CMK (cell line): Measurements from ENCODE around the gene TRIM42.

Experiments used
- DNase-seq: peaks from one replicate; pipeline ENCODE4 v3.0.0-alpha.2; 2010; ENCODE audit warnings: low read depth

TRIM42 gene

DNA sequence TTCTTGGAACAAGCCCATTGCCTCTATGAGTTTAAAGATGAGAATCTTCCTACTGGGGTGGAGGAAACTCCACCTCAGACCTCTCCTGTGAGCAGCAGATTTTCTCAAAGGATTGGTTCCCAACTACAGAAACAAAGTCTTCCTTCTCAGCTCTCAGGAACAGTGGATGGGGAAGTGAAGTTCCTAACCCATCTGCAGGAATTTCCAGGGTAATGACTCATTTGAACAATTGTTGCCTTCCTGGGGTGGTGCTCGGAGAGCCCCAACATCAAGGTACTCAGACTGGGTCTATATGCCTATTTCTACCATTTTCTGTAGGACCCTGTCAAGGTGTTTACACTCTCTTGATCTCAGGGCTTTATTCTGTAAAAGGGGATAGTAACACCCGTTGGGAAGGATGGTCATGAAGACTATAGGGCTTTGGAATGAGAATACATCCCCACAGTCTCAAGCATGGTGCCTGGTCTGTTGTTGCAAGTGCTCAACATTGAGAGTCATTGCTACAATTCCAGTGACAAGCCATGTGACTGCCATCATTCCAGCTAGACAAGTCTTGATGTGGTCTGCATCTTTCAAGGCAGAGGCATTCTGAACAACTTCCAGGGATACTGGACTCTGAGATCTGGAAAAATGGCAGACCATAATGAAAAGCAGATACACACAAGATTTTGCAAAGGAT, 33.0 kb downstream of the TRIM42 start:
- DNase-seq: no peak

DNA sequence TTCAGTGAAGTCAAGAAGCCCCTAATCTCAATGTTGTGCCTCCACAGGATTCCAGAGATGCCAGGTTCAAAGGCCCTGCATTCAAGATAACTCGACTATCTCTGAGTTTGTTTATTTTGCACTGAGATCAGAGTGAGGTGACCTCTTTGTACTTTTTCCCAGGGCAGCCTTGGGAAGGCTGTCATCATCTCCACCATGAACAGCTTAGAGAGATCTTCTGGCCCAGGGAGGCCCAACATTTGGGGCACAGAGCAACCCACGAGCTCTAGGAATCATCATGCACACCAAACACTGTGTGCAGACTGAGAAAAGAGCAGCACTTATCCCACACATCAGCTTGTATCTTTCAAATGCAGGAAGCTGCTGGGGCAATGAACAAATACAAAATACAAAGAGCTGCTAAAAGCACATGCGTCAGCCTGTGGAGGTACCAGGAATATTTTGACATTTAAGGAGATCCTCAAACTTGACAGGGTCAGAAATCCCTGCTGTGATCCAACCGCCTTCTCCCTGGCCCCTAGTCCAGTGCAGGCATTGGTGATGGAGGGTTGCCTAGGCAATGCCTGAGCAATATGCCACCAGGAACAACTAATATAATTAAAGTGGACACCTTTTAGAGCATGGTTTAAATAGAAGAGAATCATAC, 33.6 kb downstream of the TRIM42 start:
- no peak for DNase-seq

DNA sequence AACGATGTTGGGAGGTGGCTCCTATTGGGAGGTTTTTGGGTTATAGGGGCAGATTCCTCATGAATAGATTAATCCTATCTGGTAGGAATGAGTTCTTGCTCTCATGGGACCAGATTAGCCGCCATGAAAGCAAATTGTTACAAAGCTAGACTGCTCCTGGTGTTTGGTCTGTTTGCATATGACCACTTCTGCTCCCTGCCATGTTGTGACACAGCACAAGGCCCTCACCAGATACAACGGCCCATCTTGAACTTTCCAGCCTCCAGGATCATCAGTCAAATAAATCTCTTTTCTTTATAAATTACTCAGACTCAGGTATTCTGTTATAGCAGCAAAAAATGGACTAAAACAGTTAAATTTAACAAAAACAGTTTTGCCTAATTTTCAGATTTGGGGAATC, 34.4 kb downstream of the TRIM42 start:
- DNase-seq: no peak

DNA sequence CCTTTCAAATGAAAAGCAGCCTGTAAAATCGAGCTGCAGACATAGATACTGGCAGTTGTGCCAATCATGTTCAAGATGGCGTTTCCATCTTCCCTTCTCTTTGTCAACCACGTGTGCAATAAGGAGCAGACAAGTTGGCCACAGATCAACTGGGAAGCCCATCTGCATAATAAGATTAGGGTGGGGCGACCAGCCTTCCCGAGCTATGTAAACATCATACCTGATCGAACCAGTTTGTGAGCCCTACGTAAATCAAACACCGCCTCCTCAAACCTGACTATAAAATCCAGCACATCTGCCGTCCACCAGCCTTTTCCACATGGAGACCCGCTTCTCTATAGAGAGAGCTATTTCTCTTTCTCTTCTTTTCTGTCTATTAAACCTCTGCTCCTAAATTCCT, 37.2 kb downstream of the TRIM42 start:
- no peak for DNase-seq

DNA sequence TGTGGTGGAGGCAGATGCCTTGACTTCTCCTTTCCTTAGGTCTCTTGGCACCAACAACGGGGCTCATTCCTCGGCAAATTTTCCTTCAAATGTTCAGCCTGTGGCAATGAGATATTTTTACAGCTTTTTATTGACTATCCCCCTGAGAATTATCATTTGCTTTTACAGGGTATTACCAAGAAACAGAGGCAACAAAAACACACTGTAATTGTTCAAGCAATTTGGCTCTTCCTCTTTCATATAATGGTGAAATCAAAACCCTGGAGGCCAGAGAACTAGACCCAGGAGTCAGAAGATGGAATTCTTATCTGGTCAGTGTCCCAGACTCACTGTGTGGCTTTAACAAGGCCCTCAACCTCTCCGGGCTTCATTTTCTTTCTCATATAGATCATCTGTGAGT, 40.1 kb downstream of the TRIM42 start:
- no peak for DNase-seq

DNA sequence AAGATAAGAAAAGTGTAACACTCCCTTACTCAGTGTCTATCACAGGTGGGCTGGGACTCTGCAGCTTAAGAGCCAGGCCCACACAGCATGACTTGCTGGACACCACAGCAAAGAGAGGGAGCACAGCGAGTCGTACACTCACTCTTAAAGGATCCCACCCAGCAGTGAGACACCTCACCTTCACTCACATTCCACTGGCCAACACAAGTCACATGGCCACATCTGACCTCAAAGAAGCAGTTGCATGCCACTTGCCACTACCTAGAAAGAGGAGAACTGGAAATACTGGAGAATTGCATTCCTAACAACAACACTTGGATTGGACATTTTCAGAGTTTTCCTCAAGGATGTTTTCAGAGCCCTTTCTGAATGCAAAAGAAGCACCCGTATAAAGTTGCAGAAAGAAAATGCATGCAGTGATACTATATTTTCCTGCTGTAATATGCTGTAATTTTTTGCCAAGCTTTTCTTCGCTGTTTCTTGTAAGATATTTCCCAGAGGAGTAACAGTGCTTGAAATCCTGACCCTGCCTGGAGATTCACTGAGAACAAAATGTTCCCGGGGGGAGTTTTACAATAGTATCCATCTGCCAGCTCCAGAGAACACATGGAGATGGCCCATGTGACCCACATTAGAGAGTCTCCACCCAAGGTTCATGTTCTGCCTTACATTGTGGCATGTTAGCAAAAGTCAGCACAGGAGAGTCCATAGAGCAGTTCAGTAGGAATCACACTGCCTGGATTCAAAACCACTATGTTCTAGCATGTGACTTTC, 42.2 kb downstream of the TRIM42 start:
- DNase-seq: no peak

DNA sequence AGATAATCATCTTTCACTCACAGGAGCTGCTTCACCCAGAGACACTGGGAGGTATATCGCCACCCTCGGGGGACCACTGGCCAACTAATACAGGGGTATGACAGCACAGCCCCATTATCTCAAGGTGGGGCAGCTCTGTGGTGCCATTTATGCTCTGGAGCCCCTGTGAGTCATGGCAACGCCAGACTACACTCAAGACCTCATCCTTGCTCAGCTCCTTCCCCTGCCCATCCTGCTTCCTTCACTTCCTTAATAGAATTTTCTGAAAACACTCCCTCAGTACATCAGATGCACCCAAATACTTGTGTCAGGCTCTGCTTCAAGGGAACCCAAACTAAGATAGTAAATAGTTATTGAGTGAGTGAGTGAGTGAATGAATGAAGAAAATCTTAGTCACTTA, 45.7 kb downstream of the TRIM42 start:
- DNase-seq: no peak

DNA sequence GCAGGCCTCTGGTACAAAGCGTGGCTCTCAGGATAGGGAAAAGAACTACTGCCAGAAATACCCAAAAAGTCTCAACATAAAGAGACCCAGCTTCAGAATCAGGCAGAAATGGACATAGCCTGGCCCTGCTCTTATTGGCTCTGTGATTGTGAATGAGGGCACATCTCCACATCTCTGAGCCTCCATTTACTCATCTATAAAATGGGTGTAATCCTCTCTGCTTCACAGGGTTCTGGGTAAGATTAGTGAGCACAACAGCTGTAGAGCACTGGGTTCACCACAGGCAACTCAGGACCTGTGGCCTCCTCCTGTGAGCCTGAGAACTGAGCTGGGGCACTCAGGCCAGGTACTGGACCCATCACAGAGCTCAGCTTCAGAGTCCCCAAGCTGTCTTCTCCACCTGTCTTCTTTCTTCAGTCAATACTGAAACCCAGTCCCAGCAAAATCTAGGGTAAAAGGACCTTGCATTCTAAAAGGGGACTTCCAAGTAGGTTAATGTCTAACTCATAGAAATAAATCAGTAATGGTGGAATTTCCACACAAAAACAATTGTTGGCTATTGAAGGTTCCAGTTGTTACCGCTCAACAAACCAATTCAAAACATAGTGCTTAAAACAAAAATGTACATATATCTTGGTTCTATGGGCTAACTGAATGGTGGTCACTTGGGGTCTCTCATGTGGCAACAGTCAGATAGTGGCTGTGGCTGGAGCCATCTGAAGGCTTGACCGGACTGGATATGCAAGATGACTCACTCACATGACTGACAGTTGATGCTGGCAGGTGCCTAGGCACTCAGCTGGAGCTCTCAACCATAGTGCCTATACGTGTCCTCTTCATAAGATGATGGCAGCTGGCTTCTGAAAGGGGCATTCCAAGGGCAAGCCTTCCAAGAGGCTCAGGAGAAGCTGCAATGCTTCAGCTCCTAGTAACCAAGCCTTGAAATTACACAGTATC, 47.3 kb downstream of the TRIM42 start:
- DNase-seq: no peak

DNA sequence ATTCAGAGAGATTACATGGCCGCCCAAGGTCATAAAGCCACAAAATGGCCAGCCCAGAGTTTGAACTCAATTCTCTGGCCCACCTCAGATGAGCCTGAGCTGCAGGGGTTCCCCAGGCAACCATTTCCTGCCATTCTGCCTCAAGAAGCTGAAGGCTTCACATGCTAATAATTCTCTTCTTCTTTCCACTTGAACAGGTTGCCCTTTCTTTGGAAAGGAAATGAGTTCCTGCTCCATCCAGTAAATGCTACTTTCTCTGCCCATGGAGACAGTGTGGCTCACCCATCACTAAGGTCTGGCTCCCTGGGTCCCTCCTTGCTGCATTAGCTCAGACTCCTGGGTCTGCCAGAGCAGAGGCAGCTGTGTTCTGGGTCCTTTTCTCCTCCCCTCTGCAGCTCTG, 48.2 kb downstream of the TRIM42 start:
- DNase-seq: no peak

DNA sequence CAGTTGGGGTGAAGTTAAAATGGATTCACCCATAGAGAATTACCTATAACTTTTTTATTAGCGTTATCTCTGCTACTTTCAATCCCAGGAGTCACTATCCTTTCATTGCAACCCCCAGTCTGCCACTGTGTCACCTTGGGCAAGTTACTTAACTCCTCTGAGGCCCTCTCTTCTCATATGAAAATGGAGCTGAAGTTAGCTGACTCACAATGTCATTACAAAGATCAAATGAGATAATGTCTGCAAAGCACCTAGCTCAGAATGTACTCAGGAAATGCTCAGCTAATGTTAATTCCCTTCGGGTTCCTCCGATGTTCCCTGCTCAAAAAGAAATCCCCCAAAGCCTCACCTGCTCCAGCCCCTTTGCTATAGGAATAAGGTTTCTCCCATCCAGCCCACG, 50.0 kb downstream of the TRIM42 start:
- no peak for DNase-seq

DNA sequence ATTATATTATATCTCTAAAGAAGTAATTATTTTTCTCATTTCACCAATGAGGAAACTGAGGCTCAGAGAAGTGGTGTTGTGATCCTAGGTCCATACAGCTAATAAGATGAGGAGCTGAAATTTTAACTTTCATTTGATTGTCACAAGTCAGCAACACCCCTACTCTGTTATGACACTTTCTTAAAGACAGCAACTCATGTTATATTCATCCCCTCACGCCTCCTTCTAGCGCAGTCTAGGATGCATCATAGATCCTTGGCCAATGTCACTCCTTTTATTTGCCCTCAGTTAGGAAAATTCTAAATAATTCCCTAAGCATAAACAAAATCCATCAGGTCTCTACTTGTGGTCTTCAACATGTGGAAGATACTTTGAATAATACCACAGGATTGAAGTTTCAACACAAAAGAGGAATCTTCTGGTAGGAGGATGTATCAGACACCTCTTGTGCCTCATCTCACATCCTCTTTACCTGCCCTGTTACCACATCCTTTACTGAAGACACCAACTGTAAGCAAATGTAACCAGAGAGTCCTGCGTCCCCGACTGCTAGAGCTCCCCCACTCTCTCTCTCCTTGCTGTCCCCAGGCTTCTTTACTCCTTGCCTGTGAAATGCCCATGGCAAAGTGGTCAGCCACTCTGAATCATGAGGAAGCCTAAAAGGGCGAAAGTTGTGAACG, 53.7 kb downstream of the TRIM42 start:
- no peak for DNase-seq

DNA sequence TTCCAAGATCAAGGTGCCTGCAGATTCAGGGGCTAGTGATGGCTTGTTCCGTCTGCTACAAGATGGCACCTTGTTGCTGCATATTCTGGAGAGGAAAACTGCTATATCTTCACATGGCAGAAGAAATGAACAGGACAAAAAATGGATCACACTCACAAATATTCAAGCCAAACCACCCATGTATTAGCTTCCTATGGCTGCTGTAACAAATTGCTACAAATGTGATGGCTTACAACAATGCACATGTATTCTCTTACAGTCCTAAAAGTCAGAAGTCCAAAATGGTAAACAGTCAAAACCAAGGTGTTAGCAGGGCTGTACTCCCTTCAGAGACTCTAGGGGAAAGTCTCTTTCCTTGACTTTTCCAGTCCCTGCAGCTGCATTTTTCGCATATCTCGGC, 55.8 kb downstream of the TRIM42 start:
- DNase-seq: no peak

DNA sequence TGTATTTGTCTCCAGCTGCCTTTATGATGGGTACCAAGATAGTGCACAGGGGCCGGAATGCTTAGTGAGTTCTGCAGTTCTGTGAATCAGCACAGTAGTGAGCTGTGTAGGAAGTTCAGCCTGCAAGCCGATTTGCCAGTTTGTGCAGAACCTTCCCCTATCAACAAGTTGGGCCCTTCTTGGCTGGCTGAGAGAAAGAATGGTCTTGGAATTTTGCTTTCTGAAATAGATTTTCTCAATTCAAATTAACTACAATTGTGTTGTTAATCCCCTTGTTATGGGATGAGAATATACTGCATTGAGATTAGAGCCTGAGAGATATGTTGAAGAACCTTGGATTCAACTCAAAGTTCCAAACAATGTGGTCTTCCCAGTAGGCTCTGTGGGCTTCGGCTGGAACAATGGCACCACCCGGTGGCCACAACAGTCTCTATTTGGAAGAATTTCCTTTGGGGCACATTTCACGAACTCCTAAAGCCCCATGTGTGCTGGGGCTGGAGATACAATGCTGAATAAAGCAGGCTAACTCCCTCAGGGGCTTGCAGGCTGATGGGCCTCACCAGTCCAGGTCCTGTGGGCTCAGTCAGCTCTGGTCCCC, 59.1 kb downstream of the TRIM42 start:
- DNase-seq: no peak

DNA sequence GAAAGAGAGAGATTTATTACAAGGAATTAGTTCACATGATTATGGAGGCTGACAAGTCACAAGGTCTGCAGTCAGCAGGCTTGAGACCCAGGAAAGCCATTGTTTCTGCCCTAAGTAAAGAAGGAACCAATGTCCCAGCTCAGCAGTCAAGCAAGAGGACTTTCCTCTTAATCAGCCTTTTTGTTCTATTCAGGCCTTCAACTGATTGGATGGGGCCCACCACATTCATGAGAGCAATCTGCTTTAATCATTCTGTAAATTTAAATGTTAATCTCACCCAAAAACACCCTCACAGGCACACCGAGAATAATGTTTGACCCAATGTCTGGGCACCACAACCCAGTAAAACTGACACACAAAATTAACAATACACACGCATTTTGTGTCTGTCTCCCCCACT, 64.3 kb downstream of the TRIM42 start:
- no peak for DNase-seq

DNA sequence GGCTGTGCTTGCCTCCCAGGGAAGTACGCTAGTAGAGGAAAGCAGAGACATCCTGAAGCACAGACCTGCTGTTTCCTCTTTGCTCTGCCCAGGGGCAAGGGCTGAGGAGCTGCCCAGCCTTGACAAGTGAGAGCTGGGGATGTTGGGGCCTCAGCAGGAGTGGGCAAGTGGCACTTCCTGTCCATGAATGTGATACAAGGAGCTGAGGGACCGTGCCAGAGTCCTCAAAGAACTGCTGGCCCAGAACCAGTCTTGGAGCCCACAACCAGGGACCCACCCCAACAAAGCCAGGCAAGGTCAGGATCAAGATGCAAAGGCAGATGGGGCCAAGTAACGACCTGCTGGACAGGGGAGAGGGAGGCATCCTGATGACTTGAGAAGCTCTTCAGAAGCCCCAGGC, 70.3 kb downstream of the TRIM42 start:
- DNase-seq: no peak

DNA sequence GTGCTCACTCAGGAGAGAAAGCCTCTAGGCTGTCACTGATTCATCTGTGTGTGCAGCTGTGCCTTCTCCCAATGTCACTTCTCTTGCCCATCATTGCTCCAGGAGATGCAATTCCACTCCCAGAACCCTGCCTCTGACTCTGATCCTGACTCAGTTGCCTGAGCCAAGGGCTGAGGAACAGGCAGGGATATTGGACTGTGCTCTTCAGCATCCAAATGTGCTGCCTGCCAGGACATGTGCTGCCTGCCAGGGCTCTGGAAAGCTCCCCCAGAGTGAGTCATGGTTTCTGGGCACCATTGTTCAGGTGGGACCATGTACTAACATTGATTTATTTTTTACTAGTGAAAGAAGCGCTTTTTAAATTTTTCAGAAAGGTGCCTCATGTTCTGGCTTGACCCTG, 71.0 kb downstream of the TRIM42 start:
- DNase-seq: no peak
